HepG2 (cell line): ENCODE measurements around the gene FGF18. TPM values are rescaled to one million over a fixed set of nuclear protein-coding genes. Genes with fewer than 3 reads are reported as not detected.

Source experiments
- CAMTA2 ChIP-seq: sonication (generic); formaldehyde crosslinking; IDR thresholded peaks from 2 replicates; pipeline ENCODE4 v1.4.0; 2020; ENCODE audit warnings: mild to moderate bottlenecking, missing genetic modification reagents, borderline replicate concordance
- ISX ChIP-seq: sonication (generic); formaldehyde crosslinking; conservative IDR thresholded peaks from 2 replicates; pipeline ENCODE4 v1.5.0; 2020; ENCODE audit warnings: missing genetic modification reagents
- MEIS2 ChIP-seq: sonication (generic); formaldehyde crosslinking; IDR thresholded peaks from 2 replicates; pipeline ENCODE4 v1.9.0; 2021; ENCODE audit warnings: mild to moderate bottlenecking, missing genetic modification reagents
- NCOR1 ChIP-seq: fragments of 200-600 bp; sonication (generic); IDR thresholded peaks from 2 replicates; pipeline ENCODE4 v1.7.0; 2017; ENCODE audit warnings: antibody characterized with exemption, low read length, borderline replicate concordance
- ZNF142 ChIP-seq: sonication (generic); formaldehyde crosslinking; IDR thresholded peaks from 2 replicates; pipeline ENCODE4 v1.4.0; 2020; ENCODE audit warnings: missing genetic modification reagents
- ZNF235 ChIP-seq: sonication (generic); formaldehyde crosslinking; IDR thresholded peaks from 2 replicates; pipeline ENCODE4 v1.8.1; 2023; ENCODE audit warnings: mild to moderate bottlenecking, missing genetic modification reagents, borderline replicate concordance
- ZNF367 ChIP-seq: sonication (generic); formaldehyde crosslinking; IDR thresholded peaks from 2 replicates; pipeline ENCODE4 v1.4.0; 2020; ENCODE audit warnings: missing genetic modification reagents, borderline replicate concordance
- ZNF574 ChIP-seq: sonication (generic); formaldehyde crosslinking; IDR thresholded peaks from 2 replicates; pipeline ENCODE4 v1.4.0; 2020; ENCODE audit warnings: missing genetic modification reagents
- polyA plus RNA-seq, 8 experiments: library from polyadenylated mRNA; depleted of rRNA in 3 of 8; stranded (reverse) in 7 of 8; unstranded in 1 of 8; fragments of >200 nt; fragmentation: Illumina TruSeq in 4 of 8; extraction: Trizol in 4 of 8; gene quantifications; 2 replicates each; pipeline versions ENCODE4 v1.2.1 to v1.2.3, GENCODE V29; 2011 to 2016; ENCODE audit warnings: low read depth in 4 of 8, missing spikeins in 1 of 8, mixed read lengths in 1 of 8; ENCODE audit not compliant: insufficient read depth in 1 of 8
- total RNA-seq, 5 experiments: library from RNA; depleted of rRNA; stranded (reverse); fragments of >200 nt; fragmentation: Illumina TruSeq; extraction: Trizol; gene quantifications; 2 replicates each; pipeline ENCODE4 v1.2.3, GENCODE V29; 2016; ENCODE audit warnings: low read depth in 1 of 5

The FGF18 gene
- total and polyA plus RNA-seq, 2 of the 13 experiments (the other 11 are each of a cell fraction or from before 2014, with no cell fraction given), result not detected

GRCh38 chr5:171388816-171389168 is 30.7 kb upstream of the FGF18 start (continued):
- TF ChIP-seq ZNF235 (CRISPR knock-in tag) (no peak), ZNF574 (CRISPR knock-in tag) (no peak), ISX (CRISPR knock-in tag) (0 out of 2 replicates have a peak, but pooled peaks have one; percentile 5), ZNF367 (CRISPR knock-in tag) (no peak), NCOR1 (no peak), ZNF142 (CRISPR knock-in tag) (no peak), MEIS2 (0 out of 2 replicates have a peak, but pooled peaks have one; percentile 9), CAMTA2 (CRISPR knock-in tag) (no peak)
